Endothelial cell of umbilical vein (primary cell): ENCODE data around the gene AQP12A. TPM values are rescaled to one million over a fixed set of nuclear protein-coding genes. Genes with fewer than 3 reads are reported as not detected.

ENCODE experiments used
- BruUV-seq: library from RNA; stranded (reverse); fragments of 400-500 nt; replicated peaks from 2 replicates; lab custom pipeline; 2021; lab: Mats Ljungman, UMichigan
- CTCF ChIA-PET: fragments of 300-600, 350-600 bp; sonication (Branson Sonifier 250); formaldehyde crosslinking; loops from one replicate; lab custom pipeline; 2021; ENCODE audit warnings: antibody characterized with exemption, inconsistent platforms; lab: Charles Lee
- POLR2A ChIA-PET: fragments of 300-600, 350-600 bp; sonication (Branson Sonifier 250); formaldehyde crosslinking; loops from one replicate; lab custom pipeline; 2021; ENCODE audit warnings: antibody characterized with exemption, inconsistent platforms; lab: Charles Lee
- DNase-seq: peaks from one replicate; pipeline ENCODE4 v3.0.0-alpha.2; 2011; ENCODE audit warnings: low read depth, low spot score
- FAIRE-seq: peaks from 2 replicates; lab custom pipeline; 2011; peaks lifted over from hg19 to GRCh38; lab: Jason Lieb, UNC
- H2AFZ ChIP-seq: 2 replicates; pipeline ENCODE4 v1.6.0; 2012; ENCODE audit warnings: low read depth, low read length, control low read depth, inconsistent platforms
- H3K27ac ChIP-seq: 2 replicates; pipeline ENCODE4 v1.5.1; 2011; ENCODE audit warnings: low read depth, mild to moderate bottlenecking, control low read depth, low read length, moderate library complexity; ENCODE audit not compliant: insufficient read depth
- H3K27me3 ChIP-seq, 2 experiments: 2 replicates each; pipeline versions ENCODE4 v1.6.0 to v1.6.1; 2011; ENCODE audit warnings: low read length in 2 of 2, mixed read lengths in 1 of 2; ENCODE audit not compliant: control insufficient read depth in 2 of 2, insufficient read depth in 2 of 2
- H3K36me3 ChIP-seq, 2 experiments: 2 replicates in 1 of 2; 3 replicates in 1 of 2; pipeline ENCODE4 v1.5.1; 2011; ENCODE audit warnings: low read length in 2 of 2, mild to moderate bottlenecking in 1 of 2, moderate library complexity in 1 of 2; ENCODE audit not compliant: control insufficient read depth in 2 of 2, insufficient read depth in 2 of 2; ENCODE audit errors: extremely low read depth in 1 of 2
- H3K4me1 ChIP-seq: 3 replicates; pipeline ENCODE4 v1.5.1; 2011; ENCODE audit warnings: mild to moderate bottlenecking, low read length; ENCODE audit not compliant: control insufficient read depth, insufficient read depth; ENCODE audit errors: extremely low read depth
- H3K4me2 ChIP-seq: 2 replicates; pipeline ENCODE4 v1.6.1; 2011; ENCODE audit warnings: low read length, control low read depth, mixed read lengths; ENCODE audit not compliant: insufficient read depth
- H3K4me3 ChIP-seq, 3 experiments: fragments of 200-600 bp in 1 of 3; sonication (generic), shearing (Covaris generic) in 1 of 3; replicated peaks in 1 of 3; 2 replicates each; pipeline ENCODE4 v1.5.1; 2011 to 2016; ENCODE audit warnings: control low read depth in 3 of 3, low read length in 3 of 3, mild to moderate bottlenecking in 2 of 3, inconsistent platforms in 1 of 3, low read depth in 1 of 3, moderate library complexity in 1 of 3; ENCODE audit not compliant: insufficient read depth in 1 of 3
- H3K79me2 ChIP-seq: 2 replicates; pipeline ENCODE4 v1.6.0; 2012; ENCODE audit warnings: low read length, inconsistent platforms; ENCODE audit not compliant: control insufficient read depth, insufficient read depth
- H3K9ac ChIP-seq: replicated peaks from 2 replicates; pipeline ENCODE3; 2011; ENCODE audit warnings: low read length, control low read depth; ENCODE audit not compliant: insufficient read depth; ENCODE audit errors: extremely low read depth
- H3K9me1 ChIP-seq: replicated peaks from 3 replicates; pipeline ENCODE4 v1.6.0; 2011; ENCODE audit warnings: mild to moderate bottlenecking, low read length; ENCODE audit not compliant: control insufficient read depth, insufficient read depth; ENCODE audit errors: extremely low read depth
- H3K9me3 ChIP-seq: replicated peaks from 2 replicates; pipeline ENCODE4 v1.5.1; 2012; ENCODE audit warnings: low read length, inconsistent platforms; ENCODE audit not compliant: control insufficient read depth, insufficient read depth
- H4K20me1 ChIP-seq: replicated peaks from 2 replicates; pipeline ENCODE3; 2011; ENCODE audit warnings: mild to moderate bottlenecking, low read length; ENCODE audit not compliant: control insufficient read depth, insufficient read depth; ENCODE audit errors: extremely low read depth
- CTCF ChIP-seq, 2 donors: IDR thresholded peaks; 1 replicate in 1 of 2; 2 replicates in 1 of 2; pipeline ENCODE4 v1.5.1; 2011; ENCODE audit warnings: low read length in 2 of 2, mild to moderate bottlenecking in 2 of 2, moderate library complexity in 2 of 2, control low read depth in 1 of 2, inconsistent platforms in 1 of 2, low read depth in 1 of 2; ENCODE audit not compliant: insufficient read depth in 1 of 2; ENCODE audit errors: extremely low read depth in 1 of 2
- EZH2 ChIP-seq: IDR thresholded peaks from 2 replicates; pipeline ENCODE4 v1.6.1; 2012; ENCODE audit warnings: borderline replicate concordance, low read depth, mild to moderate bottlenecking, moderate library complexity, low read length, inconsistent platforms; ENCODE audit not compliant: severe bottlenecking
- FOS ChIP-seq: IDR thresholded peaks from 2 replicates; pipeline ENCODE4 v1.6.1; 2011; ENCODE audit warnings: mild to moderate bottlenecking, low read length, moderate library complexity, borderline replicate concordance; ENCODE audit not compliant: insufficient read depth
- GATA2 ChIP-seq: IDR thresholded peaks from 2 replicates; pipeline ENCODE4 v1.7.0; 2011; ENCODE audit warnings: low read depth, mild to moderate bottlenecking, moderate library complexity, mixed read lengths, low read length; ENCODE audit not compliant: insufficient read length, insufficient read depth
- JUN ChIP-seq: IDR thresholded peaks from 2 replicates; pipeline ENCODE4 v1.6.1; 2011; ENCODE audit warnings: borderline replicate concordance, low read depth; ENCODE audit not compliant: insufficient read length, insufficient read depth
- MYC ChIP-seq: IDR thresholded peaks from one replicate; pipeline ENCODE4 v1.6.1; 2011; ENCODE audit warnings: mild to moderate bottlenecking, low read depth, low read length
- POLR2A ChIP-seq: IDR thresholded peaks from 2 replicates; pipeline ENCODE4 v1.6.1; 2012; ENCODE audit warnings: low read depth, mild to moderate bottlenecking, control low read depth, low read length
- POLR2AphosphoS5 ChIP-seq: IDR thresholded peaks from 2 replicates; pipeline ENCODE4 v1.6.1; 2012; ENCODE audit warnings: low read depth, mild to moderate bottlenecking, control low read depth, low read length, moderate library complexity; ENCODE audit not compliant: insufficient read depth
- dilution Hi-C: fragments of 300-500 bp; cut with MboI; formaldehyde crosslinking; loops from one replicate; pipeline ENCODE4 v1.15.0; 2019; ENCODE audit warnings: low sequenced_read_pairs; ENCODE audit not compliant: extremely low pct_ligation_motif_present
- intact Hi-C: fragments of 100-400 bp; cut with micrococcal nuclease; formaldehyde crosslinking; loops from one replicate; pipeline ENCODE4 v1.10.0; 2022
- polyA plus RNA-seq, 4 experiments: library from polyadenylated mRNA; depleted of rRNA in 3 of 4; stranded (reverse) in 3 of 4; unstranded in 1 of 4; fragments of >200 nt; gene quantifications; 2 replicates each; pipeline versions ENCODE4 v1.2.1 to v1.2.3, GENCODE V29; 2011 to 2012; ENCODE audit warnings: missing spikeins in 1 of 4
- total RNA-seq: library from RNA; stranded (reverse); gene quantifications from 2 replicates; pipeline ENCODE4 v1.2.3, GENCODE V29; 2021
- TF ChIP-seq, protein P1 (sequence below): IDR thresholded peaks from 2 replicates; pipeline ENCODE4 v1.6.1; 2011; ENCODE audit not compliant: insufficient read depth, insufficient read length

The AQP12A gene
- total and polyA plus RNA-seq, 2 donors (not counting 3 experiments of a cell fraction or from before 2014, with no cell fraction given): not detected

DNA sequence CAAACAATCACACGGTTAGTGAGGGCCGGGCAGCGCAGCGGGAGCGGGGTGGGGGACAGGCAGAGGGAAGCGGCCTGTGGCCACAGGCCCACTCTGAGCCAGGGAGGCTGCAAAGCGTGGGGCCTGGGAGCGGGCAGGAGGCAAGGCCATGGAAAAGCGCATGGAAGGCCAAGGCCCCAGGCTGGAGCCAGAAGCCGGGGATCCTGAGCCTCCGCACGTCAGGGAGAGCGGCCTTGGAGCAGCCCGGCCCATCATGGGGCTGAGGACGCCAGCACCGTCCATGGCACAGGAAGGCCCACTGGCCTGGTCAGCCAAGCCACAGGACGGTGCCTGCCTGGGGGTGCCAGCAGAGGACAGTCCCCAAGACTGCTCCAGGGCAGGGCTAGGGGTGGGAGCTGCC lies 43.1 kb downstream of the AQP12A start:
- no peak overlapping the region for H3K27ac ChIP-seq
- H3K27me3 ChIP-seq: no peaks in the 10 kb centered on the region
- no peaks in the 10 kb centered on the region for H3K36me3 ChIP-seq
- no peaks in the 10 kb centered on the region for H3K9me1 ChIP-seq
- no peak for FAIRE-seq
- DNase-seq: no peak
- H3K4me2 ChIP-seq: no peak overlapping the region
- H3K4me1 ChIP-seq: no peaks in the 10 kb centered on the region
- H3K9ac ChIP-seq: no peak overlapping the region
- dilution Hi-C loops: no loop called here
- no peak overlapping the region for H2AFZ ChIP-seq
- intact Hi-C loops: no loop called here
- BruUV-seq: no TSS peak
- no peaks in the 10 kb centered on the region for H3K9me3 ChIP-seq
- ChIA-PET POLR2A (no interaction called here), CTCF (no interaction called here)
- H3K4me3 ChIP-seq: no peak overlapping the region
- TF ChIP-seq POLR2A: no peak
- no peak for TF ChIP-seq CTCF (IDR thresholded peaks at IDR 0.05; ENCODE audit: extremely low read depth in 1 of 2, insufficient read depth in 1 of 2, low read depth in 1 of 2, low read length in 2 of 2)
- TF ChIP-seq MYC: no peak
- TF ChIP-seq GATA2: no peak
- TF ChIP-seq FOS: no peak
- TF ChIP-seq EZH2: no peak
- TF ChIP-seq, protein P1, sequence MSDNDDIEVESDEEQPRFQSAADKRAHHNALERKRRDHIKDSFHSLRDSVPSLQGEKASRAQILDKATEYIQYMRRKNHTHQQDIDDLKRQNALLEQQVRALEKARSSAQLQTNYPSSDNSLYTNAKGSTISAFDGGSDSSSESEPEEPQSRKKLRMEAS: no peak
- TF ChIP-seq POLR2AphosphoS5: no peak
- TF ChIP-seq JUN: no peak
- no peaks in the 10 kb centered on the region for H4K20me1 ChIP-seq
- no peaks in the 10 kb centered on the region for H3K79me2 ChIP-seq
